NCI-H128 (cell line): ENCODE measurements around the gene TSPAN19.

Experiments
- DNase-seq: peaks from one replicate; lab custom pipeline; 2025; ENCODE audit not compliant: unreplicated experiment; lab: John Stamatoyannopoulos, UW

The TSPAN19 gene

GRCh38 chr12:85002778-85003296, 33.2 kb downstream of the TSPAN19 start:
- no peak for DNase-seq

- DNase-seq = no peak
Observed at GRCh38 chr12:85000729-85001128, 35.3 kb downstream of the TSPAN19 start.

GRCh38 chr12:84998341-84998740, 37.7 kb downstream of the TSPAN19 start:
- DNase-seq = no peak

- DNase-seq = no peak
Observed at GRCh38 chr12:84996759-84997158, 39.3 kb downstream of the TSPAN19 start.

GRCh38 chr12:84995641-84996040, 40.4 kb downstream of the TSPAN19 start:
- DNase-seq = no peak

- no peak for DNase-seq
Observed at GRCh38 chr12:84994426-84994825, 41.7 kb downstream of the TSPAN19 start.

GRCh38 chr12:84986586-84986985, 49.5 kb downstream of the TSPAN19 start:
- no peak for DNase-seq

GRCh38 chr12:84986117-84986516, 50.0 kb downstream of the TSPAN19 start:
- DNase-seq = no peak

- DNase-seq = no peak
Observed at GRCh38 chr12:84983289-84983688, 52.8 kb downstream of the TSPAN19 start.

- no peak for DNase-seq
Observed at GRCh38 chr12:84982888-84983287, 53.2 kb downstream of the TSPAN19 start.

- DNase-seq = no peak
Observed at GRCh38 chr12:84978921-84979320, 57.2 kb downstream of the TSPAN19 start.

GRCh38 chr12:84976133-84976532, 59.9 kb downstream of the TSPAN19 start:
- no peak for DNase-seq

GRCh38 chr12:84974155-84974815, 61.8 kb downstream of the TSPAN19 start:
- DNase-seq = no peak

- no peak for DNase-seq
Observed at GRCh38 chr12:84973026-84973425, 63.1 kb downstream of the TSPAN19 start.

GRCh38 chr12:84969226-84969625, 66.9 kb downstream of the TSPAN19 start:
- no peak for DNase-seq
